ENCODE results near the gene DCST1.

Gene DCST1

DNA sequence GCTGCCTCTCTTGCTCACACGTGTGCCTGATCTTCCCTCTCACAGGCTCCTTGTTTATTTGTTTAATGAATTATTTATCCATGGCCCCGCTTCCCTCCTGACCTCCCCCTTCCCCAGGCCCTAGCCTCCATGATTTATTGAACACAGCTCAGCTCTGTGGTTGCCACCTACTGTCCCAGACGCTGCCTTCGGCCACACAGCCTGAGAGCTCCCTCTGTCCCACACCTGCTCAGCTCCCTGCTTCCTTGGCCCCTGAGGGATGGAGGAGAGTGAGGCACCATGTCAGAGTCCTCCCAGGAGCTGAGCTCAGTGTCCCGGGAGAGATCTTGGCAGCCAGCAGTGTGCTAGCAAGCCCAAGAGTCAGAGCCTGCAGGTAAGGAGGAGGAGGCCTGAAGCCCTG is 41.9 kb downstream of the DCST1 start:
- no peak for DNase-seq (ENCODE audit: low read depth)

DNA sequence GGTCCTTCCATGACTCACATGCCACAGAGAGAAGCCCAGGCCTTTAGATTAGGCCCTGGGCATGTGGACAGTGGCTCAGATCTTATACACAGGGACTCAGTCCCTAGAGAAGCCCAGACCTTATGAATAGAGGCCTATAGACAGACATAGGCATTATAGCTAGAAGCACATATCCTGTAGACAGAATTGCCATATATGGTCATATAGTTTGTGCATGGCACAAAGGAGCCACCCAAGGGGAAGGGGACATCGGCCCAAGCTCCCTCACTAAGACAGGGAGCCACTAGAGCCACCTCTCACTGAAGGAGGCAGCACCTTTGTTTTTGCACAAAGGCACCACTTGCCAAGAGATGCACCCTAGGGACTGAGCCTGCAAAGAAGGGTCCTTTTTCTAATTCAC is 42.7 kb downstream of the DCST1 start:
- DNase-seq (ENCODE audit: low read depth) = no peak

DNA sequence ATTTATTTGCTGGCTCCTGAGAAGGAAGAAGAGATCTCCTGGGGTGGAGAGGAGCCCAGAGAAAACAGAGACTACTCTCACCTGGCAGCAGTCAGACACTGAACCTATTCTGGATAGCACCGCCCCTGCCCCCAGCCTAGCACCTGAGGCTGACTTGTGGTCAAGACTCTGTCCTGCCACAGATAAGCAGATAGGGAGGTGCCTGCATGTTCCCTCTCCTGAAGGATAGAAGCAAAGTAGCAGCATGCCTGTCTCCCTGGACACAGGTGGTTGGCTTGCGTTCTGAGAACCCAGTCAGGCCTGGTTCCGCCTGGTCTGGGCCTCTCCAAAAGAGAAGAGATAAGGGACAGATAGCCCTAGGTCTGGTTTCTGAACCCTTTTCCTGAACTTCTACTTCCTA is 43.7 kb downstream of the DCST1 start:
- no peak for DNase-seq (ENCODE audit: low read depth)

DNA sequence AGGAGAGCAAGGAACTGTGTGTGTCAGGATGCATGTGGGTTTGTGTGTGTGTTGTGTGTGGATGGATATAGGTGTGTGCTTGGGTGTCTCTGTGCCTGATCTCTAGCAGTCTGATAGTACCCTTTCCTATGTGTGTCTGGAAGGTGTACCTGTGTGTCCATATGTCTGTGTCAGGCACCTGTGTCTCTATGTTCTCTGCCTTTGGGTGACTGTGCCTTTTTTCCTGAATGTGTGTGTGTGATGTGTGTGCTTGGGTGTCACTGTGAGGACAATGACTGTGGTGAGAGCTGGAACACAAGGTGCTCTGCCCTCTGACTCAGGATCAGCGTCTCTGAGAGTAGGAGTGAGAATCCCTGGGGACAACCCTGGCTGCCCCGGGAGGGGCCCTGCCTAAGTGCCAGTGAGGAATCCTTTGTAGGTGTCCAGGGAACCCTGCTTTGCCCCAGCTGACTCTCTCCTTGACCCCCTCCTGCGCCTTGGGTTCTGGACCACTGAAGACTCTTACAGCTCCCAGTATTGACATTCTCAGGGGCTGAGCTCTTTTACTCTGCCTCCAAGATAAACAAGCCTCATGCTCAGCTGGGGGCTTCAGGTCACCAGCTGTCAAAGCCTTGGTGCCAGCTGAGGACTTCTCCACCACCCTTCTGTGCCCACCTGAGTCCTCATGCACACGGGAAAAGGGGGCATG is 44.3 kb downstream of the DCST1 start:
- no peak for DNase-seq (ENCODE audit: low read depth)

DNA sequence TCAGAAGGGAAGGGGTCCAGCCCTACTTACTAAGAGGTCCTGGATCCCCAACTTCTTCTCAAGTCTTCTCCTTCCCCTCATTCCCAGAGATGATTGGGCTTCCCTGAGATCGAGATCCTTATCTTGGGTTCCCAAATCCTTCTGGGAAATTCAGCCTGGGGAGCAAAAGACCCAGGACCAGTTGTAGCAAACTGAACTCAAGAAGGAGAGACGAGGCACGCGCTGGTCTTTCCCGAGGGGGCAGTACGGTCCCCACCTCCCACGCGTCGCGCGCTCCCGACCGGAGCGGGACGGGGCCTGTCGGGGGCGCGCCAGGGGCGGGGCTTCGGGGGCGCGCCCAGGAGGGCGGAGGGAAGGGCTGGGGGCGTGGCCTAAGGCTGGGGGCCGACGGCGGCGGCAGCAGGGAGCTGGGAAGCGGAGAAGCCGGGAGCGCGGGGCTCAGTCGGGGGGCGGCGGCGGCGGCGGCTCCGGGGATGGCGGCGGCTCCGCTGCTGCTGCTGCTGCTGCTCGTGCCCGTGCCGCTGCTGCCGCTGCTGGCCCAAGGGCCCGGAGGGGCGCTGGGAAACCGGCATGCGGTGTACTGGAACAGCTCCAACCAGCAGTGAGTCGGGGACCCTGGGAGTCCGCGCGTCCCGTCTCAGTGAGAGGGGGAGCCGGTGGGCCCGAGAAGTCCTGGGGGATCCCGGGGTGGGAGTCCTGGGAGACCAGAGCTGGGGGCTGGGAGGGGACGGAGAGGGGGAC is 45.0 kb downstream of the DCST1 start, which contains the start of gene EFNA3:
TSS of gene EFNA3 (plus strand) at position 369 of the 741 bp plus-strand sequence. CDS start at position 474, 105 bp downstream.
- no peak for DNase-seq (ENCODE audit: low read depth)

DNA sequence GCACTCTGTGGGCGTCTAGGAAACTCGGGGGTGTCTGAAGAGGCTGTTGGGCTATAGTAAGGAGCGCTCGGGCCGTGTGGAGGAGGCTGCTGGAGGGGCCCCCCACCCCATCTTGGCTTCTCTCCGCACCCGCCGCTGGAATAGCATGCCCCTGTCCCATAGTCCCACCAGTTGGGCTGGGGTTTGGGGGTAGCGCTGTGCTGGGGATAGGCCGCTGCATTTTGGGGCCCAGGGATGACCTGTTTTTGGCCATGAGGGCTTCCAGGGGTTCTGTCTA is 45.5 kb downstream of the DCST1 start:
- DNase-seq (ENCODE audit: low read depth) = no peak

DNA sequence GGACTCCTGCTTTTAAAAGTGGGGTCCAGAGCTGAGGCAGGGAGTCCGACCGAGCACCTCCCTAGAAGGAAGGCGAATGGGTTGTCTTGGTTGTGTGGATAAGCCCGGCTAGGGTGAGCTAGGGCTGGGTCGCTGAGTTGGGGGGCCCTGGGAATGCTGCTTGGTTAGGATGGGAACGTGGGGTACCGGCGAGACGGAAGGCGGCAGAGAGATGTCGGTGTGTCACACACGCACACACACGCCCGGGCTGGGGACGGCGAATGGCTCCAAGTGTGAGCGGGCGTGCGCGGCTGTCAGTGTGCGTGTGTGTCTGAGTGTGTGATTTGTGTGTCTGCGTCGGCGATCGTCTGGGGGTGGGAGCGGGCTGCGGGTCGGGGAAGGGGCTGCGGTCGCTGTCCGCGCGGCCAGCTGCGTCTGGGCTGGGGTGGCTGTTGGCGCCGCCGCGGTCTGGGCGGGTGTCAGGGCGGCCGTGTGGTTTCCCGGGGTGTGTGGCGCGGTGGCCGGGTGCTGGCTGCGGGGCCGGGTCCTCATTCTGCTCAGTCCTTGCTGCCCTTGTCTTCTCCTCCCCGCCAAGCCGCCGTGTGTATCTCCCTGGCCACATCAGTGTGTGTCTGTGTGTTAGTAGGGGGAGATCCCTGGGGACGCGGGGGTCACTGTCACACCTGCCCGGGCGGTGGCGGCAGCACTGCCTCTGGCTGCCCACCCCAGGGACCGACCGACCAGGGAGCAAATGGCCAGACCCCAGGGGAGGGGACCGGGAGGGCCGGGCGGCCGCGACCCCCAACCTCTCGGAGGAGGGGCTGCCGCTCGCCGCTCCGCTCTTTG is 46.1 kb downstream of the DCST1 start:
- no peak for DNase-seq (ENCODE audit: low read depth)

DNA sequence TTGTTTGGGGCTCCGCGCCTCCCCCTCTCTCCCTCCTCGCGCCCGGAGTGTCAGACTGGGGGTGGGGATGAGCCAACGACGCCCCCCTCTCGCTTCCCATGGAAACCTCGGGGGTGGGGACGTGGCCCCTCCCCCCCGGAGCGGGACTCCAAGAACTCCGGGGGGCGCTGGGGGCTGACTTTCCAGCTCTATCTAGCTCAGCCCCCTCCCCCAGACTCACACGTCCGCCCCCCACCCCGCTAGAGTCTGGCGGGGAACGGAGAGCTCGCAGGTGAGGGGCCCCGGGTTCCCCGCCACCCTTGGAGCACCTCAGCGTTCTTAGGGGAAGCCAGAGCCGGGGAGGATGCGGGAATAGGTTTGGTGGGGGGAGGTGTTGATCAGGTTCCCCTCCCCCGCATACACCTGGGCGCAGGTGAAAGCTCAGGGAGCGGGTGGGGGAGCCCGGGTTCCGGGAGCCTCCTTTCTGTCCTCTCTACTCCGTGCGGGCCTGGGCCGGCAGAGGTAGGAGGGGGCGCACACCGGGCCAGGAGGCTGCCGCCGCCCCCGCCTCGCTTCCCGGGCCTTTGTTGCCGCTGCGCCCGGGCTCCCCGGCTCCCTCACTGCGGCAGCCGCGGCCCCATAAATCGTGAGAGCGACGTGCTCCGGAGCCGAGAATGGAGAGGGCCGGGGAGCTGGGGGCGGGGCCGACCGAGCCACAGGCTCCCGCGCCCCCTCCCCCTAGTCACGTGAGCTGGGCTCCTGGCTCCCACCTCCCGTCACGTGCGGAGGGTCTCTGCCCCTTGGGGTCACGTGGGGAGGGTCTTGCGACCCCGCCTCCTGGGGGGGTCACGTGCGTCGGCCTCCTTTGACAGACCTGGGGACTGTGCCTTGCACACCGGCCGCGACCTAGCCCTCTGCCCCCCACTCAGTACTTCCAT is 46.9 kb downstream of the DCST1 start:
- no peak for DNase-seq (ENCODE audit: low read depth)

DNA sequence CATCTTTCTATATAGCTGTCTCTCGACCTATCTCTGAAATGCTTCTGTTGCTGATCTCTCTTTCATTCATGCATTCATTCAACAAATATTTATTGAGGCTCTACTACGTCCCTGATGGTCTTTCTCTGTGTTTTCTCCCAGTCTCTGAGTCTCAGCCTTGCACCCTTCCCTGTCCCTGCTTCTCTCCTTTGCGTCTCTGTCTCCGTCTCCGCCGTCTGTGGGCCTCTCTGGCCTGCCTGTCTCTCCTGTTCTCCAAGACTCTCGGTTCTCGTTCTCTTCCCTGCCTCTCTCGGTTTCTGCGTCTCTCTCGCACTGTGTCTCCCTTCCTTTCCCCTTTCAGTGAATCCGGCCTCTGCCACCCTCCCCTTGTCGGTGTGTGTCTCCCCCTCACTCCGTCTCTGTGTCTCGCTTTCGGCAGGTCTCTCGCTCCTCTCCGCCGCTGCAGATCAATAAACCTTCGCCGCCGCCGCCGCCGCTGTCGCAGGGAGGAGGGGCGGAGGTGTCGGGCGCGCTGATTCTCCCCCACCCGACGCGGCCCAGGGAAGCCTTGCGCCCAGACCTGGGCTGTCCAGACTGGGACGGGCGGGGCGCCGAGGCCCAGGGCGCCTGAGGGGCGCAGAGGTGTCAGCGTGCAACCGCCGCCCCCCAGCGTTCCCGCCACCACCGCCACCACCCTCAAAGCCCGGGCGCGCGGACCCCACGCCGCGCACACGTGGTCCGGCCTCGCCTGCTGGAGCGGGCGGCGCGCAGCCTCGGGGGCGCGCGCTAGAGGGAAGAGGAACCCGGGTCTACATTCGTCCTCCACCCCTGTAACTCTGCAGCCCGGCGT is 48.1 kb downstream of the DCST1 start:
- DNase-seq (ENCODE audit: low read depth) = no peak

DNA sequence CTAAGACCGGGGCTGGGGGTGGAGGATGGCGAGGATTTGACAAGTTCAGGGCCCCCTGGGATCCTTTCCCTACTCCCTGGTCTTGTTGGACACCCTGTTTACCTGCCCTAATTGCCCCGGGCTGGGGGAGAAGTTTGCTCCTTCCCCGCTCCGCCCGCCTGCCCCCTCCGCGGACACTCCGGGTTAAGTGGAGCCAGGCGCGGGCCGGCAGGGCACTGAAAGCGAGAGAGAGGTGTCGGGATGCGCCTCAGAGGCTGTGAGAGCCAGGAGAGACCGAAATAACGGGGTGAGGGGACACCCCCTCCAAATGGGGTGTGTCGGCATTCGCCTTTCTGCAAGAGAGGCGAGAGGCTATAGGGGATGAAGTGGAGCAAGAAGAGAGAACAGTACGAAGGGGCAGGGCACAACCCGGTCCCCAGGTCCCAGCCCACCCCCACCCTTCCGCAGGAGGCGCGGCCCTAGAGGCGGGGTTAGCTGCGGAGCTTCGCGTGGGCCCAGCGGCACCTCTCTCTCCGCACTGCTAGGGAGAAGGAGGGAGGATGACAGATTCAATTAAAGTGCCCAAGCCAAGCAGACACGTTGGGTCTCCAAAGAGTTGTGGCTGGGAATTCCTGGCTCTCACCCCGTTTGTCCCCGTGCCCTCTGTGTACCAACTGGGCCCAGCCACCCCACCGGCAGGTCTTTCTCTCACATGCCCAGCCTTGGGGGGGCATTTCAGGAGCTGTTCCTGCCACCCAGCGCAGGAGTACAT is 48.9 kb downstream of the DCST1 start:
- DNase-seq (ENCODE audit: low read depth) = no peak

DNA sequence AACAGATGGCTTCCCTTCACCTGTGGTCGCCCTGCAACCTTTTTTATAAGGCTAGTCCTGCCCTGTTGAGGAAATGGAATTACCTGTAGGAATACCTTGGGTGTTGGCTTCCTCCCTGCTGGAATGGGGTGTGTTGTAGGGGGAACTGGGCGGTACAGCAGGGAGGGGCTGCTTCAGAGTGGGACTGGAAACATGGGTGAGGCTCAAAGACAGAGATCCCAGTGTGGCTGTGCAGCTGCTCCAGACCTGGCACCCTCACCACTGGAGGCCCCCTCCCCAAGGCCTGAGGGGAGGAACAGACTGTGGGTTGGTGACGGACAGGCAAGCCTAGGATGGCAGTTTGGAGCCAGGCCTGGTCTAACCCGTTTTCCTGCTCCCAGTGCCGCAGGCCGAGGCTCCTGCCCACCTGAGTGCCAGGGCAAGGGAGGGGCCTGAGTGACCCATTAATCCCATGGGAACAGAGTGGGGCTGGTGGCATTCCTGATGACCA is 49.5 kb downstream of the DCST1 start:
- DNase-seq (ENCODE audit: low read depth) = no peak

DNA sequence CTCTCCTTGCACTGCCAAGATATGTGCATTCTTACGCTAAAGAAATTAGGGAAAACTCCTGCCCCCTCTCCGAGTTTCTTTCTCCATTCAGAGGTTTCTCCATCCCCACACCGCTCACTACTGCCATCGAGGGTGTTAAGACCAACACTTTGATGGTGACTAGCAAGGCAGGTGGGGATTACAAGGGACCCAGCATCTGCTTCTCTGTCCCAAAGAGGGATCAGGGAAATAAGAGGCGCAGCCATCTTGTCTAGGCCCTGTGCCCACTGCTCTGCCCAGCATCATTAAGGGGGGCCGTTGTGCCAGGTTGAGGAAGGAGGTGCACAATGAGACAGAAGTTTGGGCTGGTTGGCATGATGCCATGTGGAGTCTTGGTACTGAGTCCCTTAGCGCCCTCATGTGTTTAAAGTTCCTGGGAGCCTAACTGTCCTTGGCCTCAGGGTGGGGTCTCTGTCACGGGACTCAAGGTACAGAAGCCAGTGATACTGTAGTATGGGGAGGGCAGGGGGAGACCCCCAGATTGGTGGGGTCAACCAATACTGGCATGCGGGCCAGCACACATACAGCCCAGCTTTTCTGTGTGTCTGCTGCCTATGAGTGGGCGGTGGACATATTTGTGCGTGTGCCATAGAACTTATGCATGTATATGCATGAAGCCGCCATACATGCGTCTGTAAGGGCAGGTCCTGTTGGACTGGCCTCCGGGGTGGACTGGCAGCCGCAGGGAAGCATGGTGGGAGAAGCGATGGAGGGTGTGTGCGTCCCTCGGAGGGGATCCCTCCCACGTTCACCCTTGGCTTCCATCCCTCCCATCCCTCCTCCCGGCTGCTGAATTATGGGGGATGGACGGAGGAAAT is 50.5 kb downstream of the DCST1 start:
- no peak for DNase-seq (ENCODE audit: low read depth)

DNA sequence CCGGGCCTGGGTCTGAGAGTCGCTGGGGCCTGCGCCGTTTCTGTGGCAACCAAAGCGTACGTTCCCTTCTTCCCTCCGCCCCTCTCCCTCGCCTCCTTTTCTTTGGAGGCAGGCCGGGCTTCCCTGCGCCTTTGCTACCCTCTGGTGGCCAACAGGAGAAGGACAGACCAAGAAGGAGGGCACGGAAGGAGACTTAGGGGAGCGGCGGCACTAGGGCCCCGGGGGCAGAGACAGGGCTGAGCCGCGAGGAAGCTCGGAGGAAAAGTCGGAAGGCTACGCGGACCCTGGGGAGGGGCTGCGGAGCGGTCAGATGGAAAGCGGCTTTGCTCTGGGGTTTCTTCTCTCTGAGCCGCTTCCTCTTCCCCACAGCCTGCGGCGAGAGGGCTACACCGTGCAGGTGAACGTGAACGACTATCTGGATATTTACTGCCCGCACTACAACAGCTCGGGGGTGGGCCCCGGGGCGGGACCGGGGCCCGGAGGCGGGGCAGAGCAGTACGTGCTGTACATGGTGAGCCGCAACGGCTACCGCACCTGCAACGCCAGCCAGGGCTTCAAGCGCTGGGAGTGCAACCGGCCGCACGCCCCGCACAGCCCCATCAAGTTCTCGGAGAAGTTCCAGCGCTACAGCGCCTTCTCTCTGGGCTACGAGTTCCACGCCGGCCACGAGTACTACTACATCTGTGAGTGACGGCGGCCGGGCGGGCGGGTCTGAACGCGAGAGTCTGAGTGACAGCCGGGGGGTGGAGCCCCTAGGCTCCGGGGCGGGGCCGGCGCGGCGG is 51.3 kb downstream of the DCST1 start:
- peak; percentile 90 for DNase-seq (ENCODE audit: low read depth)

DNA sequence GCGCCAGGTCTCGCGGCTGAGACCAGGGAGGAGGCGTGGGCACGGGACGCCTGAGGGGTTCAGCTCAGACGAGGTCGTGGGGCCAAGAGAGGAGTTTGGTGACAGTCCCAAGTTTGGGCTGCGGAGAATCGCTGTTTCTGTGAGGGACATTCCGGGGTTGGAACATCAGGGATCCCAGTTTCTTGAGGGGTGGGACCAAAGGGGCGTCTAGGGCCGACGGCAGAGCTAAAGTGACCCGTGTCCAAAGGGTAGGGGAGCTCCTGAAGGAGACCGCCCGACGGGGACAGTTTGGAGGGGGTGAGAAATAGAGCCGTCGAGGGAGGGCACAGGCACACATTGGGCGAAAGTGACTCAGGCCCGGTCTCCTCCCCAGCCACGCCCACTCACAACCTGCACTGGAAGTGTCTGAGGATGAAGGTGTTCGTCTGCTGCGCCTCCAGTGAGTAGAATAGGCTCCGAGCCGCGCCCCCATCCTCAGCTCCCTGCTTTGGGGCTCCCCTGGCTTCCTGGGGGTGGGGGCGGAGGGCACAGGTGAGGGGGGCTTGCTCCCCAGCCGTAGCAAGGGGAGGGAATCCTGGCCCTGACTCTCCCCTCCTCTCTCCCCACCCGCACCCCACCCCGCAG is 52.0 kb downstream of the DCST1 start:
- no peak for DNase-seq (ENCODE audit: low read depth)

DNA sequence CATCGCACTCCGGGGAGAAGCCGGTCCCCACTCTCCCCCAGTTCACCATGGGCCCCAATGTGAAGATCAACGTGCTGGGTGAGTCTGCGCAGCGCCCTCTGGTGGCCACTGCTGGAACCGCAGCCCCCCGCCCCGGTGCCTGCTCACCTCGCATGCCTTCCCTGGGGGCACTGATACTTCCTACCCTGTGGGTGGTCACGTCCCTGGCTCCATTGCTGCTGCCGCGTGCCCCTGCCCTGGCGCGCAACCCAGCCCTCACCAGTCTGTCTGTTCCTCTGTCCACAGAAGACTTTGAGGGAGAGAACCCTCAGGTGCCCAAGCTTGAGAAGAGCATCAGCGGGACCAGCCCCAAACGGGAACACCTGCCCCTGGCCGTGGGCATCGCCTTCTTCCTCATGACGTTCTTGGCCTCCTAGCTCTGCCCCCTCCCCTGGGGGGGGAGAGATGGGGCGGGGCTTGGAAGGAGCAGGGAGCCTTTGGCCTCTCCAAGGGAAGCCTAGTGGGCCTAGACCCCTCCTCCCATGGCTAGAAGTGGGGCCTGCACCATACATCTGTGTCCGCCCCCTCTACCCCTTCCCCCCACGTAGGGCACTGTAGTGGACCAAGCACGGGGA is 52.6 kb downstream of the DCST1 start:
- DNase-seq (ENCODE audit: low read depth) = no peak

DNA sequence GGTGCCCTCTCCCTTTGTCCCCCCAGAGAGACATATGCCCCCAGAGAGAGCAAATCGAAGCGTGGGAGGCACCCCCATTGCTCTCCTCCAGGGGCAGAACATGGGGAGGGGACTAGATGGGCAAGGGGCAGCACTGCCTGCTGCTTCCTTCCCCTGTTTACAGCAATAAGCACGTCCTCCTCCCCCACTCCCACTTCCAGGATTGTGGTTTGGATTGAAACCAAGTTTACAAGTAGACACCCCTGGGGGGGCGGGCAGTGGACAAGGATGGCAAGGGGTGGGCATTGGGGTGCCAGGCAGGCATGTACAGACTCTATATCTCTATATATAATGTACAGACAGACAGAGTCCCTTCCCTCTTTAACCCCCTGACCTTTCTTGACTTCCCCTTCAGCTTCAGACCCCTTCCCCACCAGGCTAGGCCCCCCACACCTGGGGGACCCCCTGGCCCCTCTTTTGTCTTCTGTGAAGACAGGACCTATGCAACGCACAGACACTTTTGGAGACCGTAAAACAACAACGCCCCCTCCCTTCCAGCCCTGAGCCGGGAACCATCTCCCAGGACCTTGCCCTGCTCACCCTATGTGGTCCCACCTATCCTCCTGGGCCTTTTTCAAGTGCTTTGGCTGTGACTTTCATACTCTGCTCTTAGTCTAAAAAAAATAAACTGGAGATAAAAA is 53.4 kb downstream of the DCST1 start:
- DNase-seq (ENCODE audit: low read depth) = no peak

Data from HS-5 (cell line).